GM12878 (cell line): ENCODE data around the gene ANKRD31. TPM values are rescaled to one million over a fixed set of nuclear protein-coding genes. Genes with fewer than 3 reads are reported as not detected.
"Not testable (repeated sequence)": the region's sequence is repeated elsewhere in the genome, so short reads cannot be mapped to it uniquely, and the experiment has no call there.

ENCODE experiments used
- ATAC-seq: fragments of 200-7000 bp; cut with Tn5 transposase; 3 replicates; pipeline ENCODE4 v1.9.1; 2020; ENCODE audit warnings: mild to moderate bottlenecking, moderate library complexity
- BruUV-seq: library from RNA; stranded (reverse); fragments of 400-500 nt; replicated peaks from 2 replicates; lab custom pipeline; 2021; lab: Mats Ljungman, UMichigan
- CTCF ChIA-PET: fragments of 300-600 bp; sonication (Branson Sonifier 250); formaldehyde crosslinking; extraction: SDS; loops from one replicate; lab custom pipeline; 2021; ENCODE audit warnings: inconsistent platforms; lab: Yijun Ruan, JAX
- POLR2A ChIA-PET: fragments of 350-600 bp; formaldehyde crosslinking; extraction: SDS; loops from one replicate; lab custom pipeline; 2021; ENCODE audit warnings: inconsistent platforms; lab: Charles Lee
- RAD21 ChIA-PET: fragments of 300-600 bp; sonication (Branson Sonifier 250); formaldehyde crosslinking; loops from one replicate; lab custom pipeline; 2023; ENCODE audit warnings: antibody characterized with exemption; ENCODE audit not compliant: unreplicated experiment; lab: Charles Lee
- SMC1A ChIA-PET: fragments of 300-600 bp; sonication (Branson Sonifier 250); formaldehyde crosslinking; loops from one replicate; lab custom pipeline; 2023; ENCODE audit not compliant: unreplicated experiment, uncharacterized antibody; lab: Charles Lee
- DNase-seq: peaks from one replicate; pipeline ENCODE4 v3.0.0-alpha.2; 2011; ENCODE audit warnings: low read depth, low spot score
- FAIRE-seq: peaks from 3 replicates; lab custom pipeline; 2011; peaks lifted over from hg19 to GRCh38; lab: Jason Lieb, UNC
- H2AFZ ChIP-seq: 2 replicates; pipeline ENCODE4 v1.6.0; 2011; ENCODE audit warnings: low read depth, low read length, control low read depth; ENCODE audit not compliant: control insufficient read depth
- H3K27ac ChIP-seq: 2 replicates; pipeline ENCODE4 v1.5.1; 2011; ENCODE audit warnings: control low read depth; ENCODE audit not compliant: control insufficient read depth, insufficient read depth
- H3K27me3 ChIP-seq, 2 experiments: replicated peaks in 1 of 2; 2 replicates each; pipeline versions ENCODE4 v1.6.0 to v1.6.1; 2011; ENCODE audit warnings: low read length in 1 of 2; ENCODE audit not compliant: control insufficient read depth in 2 of 2, insufficient read depth in 2 of 2
- H3K36me3 ChIP-seq, 2 experiments: 2 replicates each; pipeline ENCODE4 v1.5.1; 2011; ENCODE audit warnings: low read length in 1 of 2; ENCODE audit not compliant: control insufficient read depth in 2 of 2, insufficient read depth in 2 of 2
- H3K4me1 ChIP-seq: 2 replicates; pipeline ENCODE4 v1.6.1; 2011; ENCODE audit warnings: mild to moderate bottlenecking, low read length, moderate library complexity, mixed read lengths; ENCODE audit not compliant: control insufficient read depth, insufficient read depth
- H3K4me2 ChIP-seq: 2 replicates; pipeline ENCODE4 v1.6.0; 2011; ENCODE audit warnings: control low read depth; ENCODE audit not compliant: control insufficient read depth, insufficient read depth
- H3K4me3 ChIP-seq: fragments of 200-600 bp; sonication (generic); 2 replicates; pipeline ENCODE4 v1.5.1; 2016
- H3K79me2 ChIP-seq: 2 replicates; pipeline ENCODE4 v1.6.0; 2011; ENCODE audit warnings: low read length; ENCODE audit not compliant: control insufficient read depth, insufficient read depth
- H3K9ac ChIP-seq: 2 replicates; pipeline ENCODE4 v1.8.0; 2011; ENCODE audit warnings: low read length, control low read depth, mixed read lengths; ENCODE audit not compliant: control insufficient read depth, insufficient read depth
- H3K9me3 ChIP-seq: replicated peaks from 3 replicates; pipeline ENCODE4 v1.5.1; 2011; ENCODE audit warnings: mild to moderate bottlenecking, low read length; ENCODE audit not compliant: control insufficient read depth, insufficient read depth
- H4K20me1 ChIP-seq: 2 replicates; pipeline ENCODE4 v1.6.0; 2011; ENCODE audit not compliant: control insufficient read depth, insufficient read depth
- CEBPB ChIP-seq, 2 experiments: fragments of 150-350 bp in 1 of 2; IDR thresholded peaks; 2 replicates each; pipeline ENCODE4 v1.6.1; 2012 to 2014; ENCODE audit warnings: low read depth in 2 of 2, low read length in 2 of 2, borderline replicate concordance in 1 of 2, inconsistent platforms in 1 of 2
- CREM ChIP-seq: IDR thresholded peaks from 2 replicates; pipeline ENCODE4 v1.6.1; 2014; ENCODE audit warnings: antibody characterized with exemption, low read depth
- ELK1 ChIP-seq: IDR thresholded peaks from 2 replicates; pipeline ENCODE4 v1.6.1; 2012; ENCODE audit warnings: low read depth, low read length, improper control_type of control experiment
- HDAC6 ChIP-seq: fragments of 200-600 bp; sonication (generic); IDR thresholded peaks from one replicate; pipeline ENCODE4 v1.8.0; 2017; ENCODE audit warnings: antibody characterized with exemption; ENCODE audit not compliant: unreplicated experiment
- NR2C2 ChIP-seq: IDR thresholded peaks from 2 replicates; pipeline ENCODE4 v1.6.1; 2011; ENCODE audit warnings: borderline replicate concordance, low read depth; ENCODE audit not compliant: control insufficient read depth, insufficient read length
- SMC3 ChIP-seq: IDR thresholded peaks from 2 replicates; pipeline ENCODE4 v1.6.1; 2011; ENCODE audit warnings: low read length, improper control_type of control experiment, borderline replicate concordance
- SREBF2 ChIP-seq: IDR thresholded peaks from 2 replicates; pipeline ENCODE4 v1.6.1; 2012; ENCODE audit warnings: mild to moderate bottlenecking, low read length
- YY1 ChIP-seq: IDR thresholded peaks from 2 replicates; pipeline ENCODE4 v1.6.1; 2011; ENCODE audit warnings: low read depth, mild to moderate bottlenecking, low read length
- ZBED1 ChIP-seq: IDR thresholded peaks from 2 replicates; pipeline ENCODE4 v1.6.1; 2016; ENCODE audit warnings: borderline replicate concordance
- ZNF24 ChIP-seq: fragments of 450-650 bp; IDR thresholded peaks from 2 replicates; pipeline ENCODE4 v1.6.1; 2017; ENCODE audit warnings: antibody characterized with exemption, mild to moderate bottlenecking
- ZNF622 ChIP-seq: fragments of 450-650 bp; IDR thresholded peaks from 2 replicates; pipeline ENCODE4 v1.6.1; 2017; ENCODE audit warnings: mild to moderate bottlenecking, inconsistent platforms
- ZNF687 ChIP-seq: fragments of 450-650 bp; IDR thresholded peaks from 2 replicates; pipeline ENCODE4 v1.6.1; 2017; ENCODE audit warnings: mild to moderate bottlenecking, moderate library complexity
- WGBS: methylation state at CpG from one replicate; pipeline ENCODE4 v1.1.6; 2016; ENCODE audit warnings: low lambda C conversion rate; ENCODE audit not compliant: insufficient replicate concordance, insufficient coverage; ENCODE audit errors: missing lambda C conversion rate; 5-methylcytosine and 5-hydroxymethylcytosine counted together
- in situ Hi-C: fragments of 300-500 bp; cut with MboI; formaldehyde crosslinking; loops from 9 replicates; pipeline ENCODE4 v1.14.3; 2018; ENCODE audit warnings: mixed read lengths
- intact Hi-C: fragments of 100-400 bp; cut with micrococcal nuclease; formaldehyde crosslinking; loops from one replicate; pipeline ENCODE4 v1.14.2; 2022; ENCODE audit not compliant: unreplicated experiment
- polyA plus RNA-seq, 11 experiments: library from polyadenylated mRNA; depleted of rRNA in 4 of 11; unstranded in 6 of 11; stranded (reverse) in 5 of 11; fragments of >200 nt; fragmentation: Nextera tagmentation in 4 of 11; fragmentation: Illumina TruSeq in 1 of 11; extraction: Ambion mirVana in 4 of 11; extraction: Trizol in 1 of 11; gene quantifications; 1 replicate in 1 of 11; 2 replicates in 10 of 11; pipeline versions ENCODE4 v1.2.1 to v1.2.3, GENCODE V29; 2011 to 2016; ENCODE audit warnings: inconsistent platforms in 2 of 11, missing spikeins in 2 of 11, low read depth in 1 of 11
- total RNA-seq, 4 experiments: library from RNA; depleted of rRNA in 3 of 4; stranded (reverse); fragments of >200 nt in 3 of 4; fragmentation: Illumina TruSeq in 1 of 4; extraction: Trizol in 1 of 4; gene quantifications; 2 replicates each; pipeline versions ENCODE4 v1.2.1 to v1.2.3, GENCODE V29; 2013 to 2021

Gene ANKRD31
- total and polyA plus RNA-seq, 10 of the 15 experiments (the other 5 are each of a cell fraction or from before 2014, with no cell fraction given), result under 0.01 to 0.10 (median 0.04) TPM; not detected in 3

- Histone ChIP-seq H3K36me3 (no peaks in the 10 kb centered on the region), H3K27me3 (no peaks in the 10 kb centered on the region), H3K9ac (no peak overlapping the region), H3K4me2 (no peak overlapping the region), H3K4me1 (no peaks in the 10 kb centered on the region), H4K20me1 (no peaks in the 10 kb centered on the region), H3K79me2 (no peaks in the 10 kb centered on the region), H3K27ac (no peak overlapping the region), H3K9me3 (no peaks in the 10 kb centered on the region), H3K4me3 (no peak overlapping the region), H2AFZ (no peak overlapping the region)
- POLR2A ChIA-PET, result no interaction called here
- in situ Hi-C loops, result no loop called here
- RAD21 ChIA-PET, result no interaction called here
- 0% methylated on average over 1 of the region's 1 CpG for WGBS
- intact Hi-C loops, result no loop called here
- FAIRE-seq (no peak), ATAC-seq (no peak), DNase-seq (no peak)
- no TSS peak for BruUV-seq
- TF ChIP-seq ZNF622, result no peak
- no peak for TF ChIP-seq YY1
- TF ChIP-seq ELK1, result no peak
- TF ChIP-seq NR2C2, result no peak
- no peak for TF ChIP-seq ZBED1
- no peak for TF ChIP-seq SMC3
- no peak for TF ChIP-seq ZNF24
- no peak for TF ChIP-seq CEBPB (IDR thresholded peaks at IDR 0.05; ENCODE audit: borderline replicate concordance in 1 of 2, low read depth in 2 of 2, low read length in 2 of 2)
- TF ChIP-seq CREM, result no peak
- TF ChIP-seq ZNF687, result no peak
- TF ChIP-seq HDAC6, result no peak
- TF ChIP-seq SREBF2, result no peak
- SMC1A ChIA-PET, result no interaction called here
- CTCF ChIA-PET, result no interaction called here
Observed at GRCh38 chr5:75185763-75186162, 50.9 kb downstream of the ANKRD31 start.

- BruUV-seq, in situ Hi-C loops, POLR2A ChIA-PET: not testable (repeated sequence)
Observed at GRCh38 chr5:75176009-75176408, 60.7 kb downstream of the ANKRD31 start.

More at GRCh38 chr5:75176009-75176408, 60.7 kb downstream of the ANKRD31 start:
- RAD21 ChIA-PET, H3K27me3 ChIP-seq, H3K27ac ChIP-seq, H4K20me1 ChIP-seq, H3K4me3 ChIP-seq, H3K79me2 ChIP-seq, H3K9me3 ChIP-seq, CTCF ChIA-PET, H3K9ac ChIP-seq, H2AFZ ChIP-seq, intact Hi-C loops, FAIRE-seq, ATAC-seq, DNase-seq, H3K4me1 ChIP-seq, H3K36me3 ChIP-seq, H3K4me2 ChIP-seq, SMC1A ChIA-PET: not testable (repeated sequence)
- WGBS, result 43% methylated on average over 7 of the region's 7 CpGs
